Left forelimb (tissue), 1 donor: ENCODE data around the gene ITGAD.
"Not testable (repeated sequence)": the region's sequence is repeated elsewhere in the genome, so short reads cannot be mapped to it uniquely, and the experiment has no call there.

Experiments
- DNase-seq: peaks from one replicate; pipeline ENCODE4 v3.0.0-alpha.2; 2018; ENCODE audit warnings: low spot score

Gene ITGAD

GRCh38 chr16:31403590-31404352 lies 10.6 kb downstream of the ITGAD start:
- DNase-seq = no peak

GRCh38 chr16:31404353-31405064 lies 11.4 kb downstream of the ITGAD start:
- no peak for DNase-seq

- DNase-seq = peak; percentile 34
These were observed 14.3 kb downstream of the ITGAD start for GRCh38 chr16:31407406-31407805.

- peak; percentile 1 for DNase-seq
These were observed 16.3 kb downstream of the ITGAD start for GRCh38 chr16:31409433-31409832.

- peak; percentile 17 for DNase-seq
These were observed 16.9 kb downstream of the ITGAD start for GRCh38 chr16:31410082-31410481.

- no peak for DNase-seq
These were observed 18.1 kb downstream of the ITGAD start for GRCh38 chr16:31411024-31411844.

- no peak for DNase-seq
These were observed 19.6 kb downstream of the ITGAD start for GRCh38 chr16:31412750-31413149.

GRCh38 chr16:31413381-31413780 lies 20.2 kb downstream of the ITGAD start:
- no peak for DNase-seq

- no peak for DNase-seq
These were observed 20.8 kb downstream of the ITGAD start for GRCh38 chr16:31413943-31414342.

- DNase-seq = no peak
These were observed 21.6 kb downstream of the ITGAD start for GRCh38 chr16:31414706-31415105.

GRCh38 chr16:31416371-31416770 lies 23.2 kb downstream of the ITGAD start:
- no peak for DNase-seq

- DNase-seq = not testable (repeated sequence)
These were observed 23.9 kb downstream of the ITGAD start for GRCh38 chr16:31417036-31417435.

- DNase-seq = no peak
These were observed 24.8 kb downstream of the ITGAD start for GRCh38 chr16:31417916-31418315.

GRCh38 chr16:31420037-31420436 lies 26.9 kb downstream of the ITGAD start:
- no peak for DNase-seq

GRCh38 chr16:31421587-31421986 lies 28.5 kb downstream of the ITGAD start:
- no peak for DNase-seq

GRCh38 chr16:31423241-31423640 lies 30.1 kb downstream of the ITGAD start:
- no peak for DNase-seq

- no peak for DNase-seq
These were observed 30.7 kb downstream of the ITGAD start for GRCh38 chr16:31423801-31424200.

- DNase-seq = peak; percentile 77
These were observed 34.5 kb downstream of the ITGAD start for GRCh38 chr16:31427441-31428278.

- peak; percentile 63 for DNase-seq
These were observed 35.1 kb downstream of the ITGAD start, which contains the start of gene COX6A2 for GRCh38 chr16:31428279-31428597. TSS of gene COX6A2 (minus strand) at chr16:31428360. CDS start at chr16:31428325, 35 bp downstream.

GRCh38 chr16:31428638-31429247 lies 35.6 kb downstream of the ITGAD start:
- DNase-seq = peak; percentile 11

GRCh38 chr16:31429314-31429713 lies 36.2 kb downstream of the ITGAD start:
- peak; percentile 15 for DNase-seq
